Inferior parietal cortex (tissue), 1 donor: ENCODE measurements around the gene TRAF2.
A peak's percentile ranks its signal among the peaks of the same experiment; 100 is the strongest.

Source experiments
- DNase-seq: peaks from one replicate; pipeline ENCODE4 v3.0.0-alpha.2; 2016; ENCODE audit errors: extremely low spot score

TRAF2 gene

DNA sequence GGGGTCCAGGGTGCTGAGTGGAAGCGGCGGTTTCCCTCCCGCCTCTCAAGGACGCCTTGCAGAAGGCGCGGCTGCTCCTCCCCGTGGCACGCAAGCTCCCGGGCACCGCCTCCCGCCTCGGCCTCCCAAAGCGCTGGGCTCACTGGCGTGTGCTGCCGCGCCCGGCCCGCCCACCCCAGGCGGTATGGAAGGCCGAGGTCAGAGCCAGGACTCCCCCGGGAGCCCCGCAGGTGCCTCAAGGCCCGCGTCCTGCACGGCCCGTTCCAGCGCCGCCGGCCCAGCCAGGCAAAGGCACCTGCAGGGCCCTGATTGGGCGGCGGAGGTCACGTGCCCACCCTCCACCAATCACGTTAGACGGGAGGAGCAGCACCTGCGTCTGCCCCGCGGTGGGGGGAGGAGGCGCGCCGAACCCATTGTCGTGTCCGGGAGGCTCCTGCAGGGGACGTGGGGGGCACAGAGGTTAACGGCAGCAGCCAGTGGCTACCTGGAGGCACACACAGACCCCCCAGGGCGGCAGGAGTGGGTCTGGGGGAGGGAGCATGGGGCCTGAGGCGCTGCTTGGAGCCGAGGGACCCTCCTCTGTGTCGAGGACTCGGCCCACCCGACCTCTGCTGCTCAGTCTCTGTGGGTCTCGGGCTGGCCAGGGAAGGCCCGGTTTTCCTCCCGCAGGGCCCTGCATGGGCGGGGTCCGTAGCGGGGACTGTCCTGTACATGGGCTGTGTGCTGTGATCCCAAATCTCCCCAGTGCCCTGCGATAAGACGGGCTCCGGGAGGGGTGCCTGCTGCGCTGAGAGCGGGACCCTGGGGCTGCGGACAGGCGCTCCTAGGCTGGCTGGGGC, 63.7 kb downstream of the TRAF2 start:
- DNase-seq: peak; percentile 96

DNA sequence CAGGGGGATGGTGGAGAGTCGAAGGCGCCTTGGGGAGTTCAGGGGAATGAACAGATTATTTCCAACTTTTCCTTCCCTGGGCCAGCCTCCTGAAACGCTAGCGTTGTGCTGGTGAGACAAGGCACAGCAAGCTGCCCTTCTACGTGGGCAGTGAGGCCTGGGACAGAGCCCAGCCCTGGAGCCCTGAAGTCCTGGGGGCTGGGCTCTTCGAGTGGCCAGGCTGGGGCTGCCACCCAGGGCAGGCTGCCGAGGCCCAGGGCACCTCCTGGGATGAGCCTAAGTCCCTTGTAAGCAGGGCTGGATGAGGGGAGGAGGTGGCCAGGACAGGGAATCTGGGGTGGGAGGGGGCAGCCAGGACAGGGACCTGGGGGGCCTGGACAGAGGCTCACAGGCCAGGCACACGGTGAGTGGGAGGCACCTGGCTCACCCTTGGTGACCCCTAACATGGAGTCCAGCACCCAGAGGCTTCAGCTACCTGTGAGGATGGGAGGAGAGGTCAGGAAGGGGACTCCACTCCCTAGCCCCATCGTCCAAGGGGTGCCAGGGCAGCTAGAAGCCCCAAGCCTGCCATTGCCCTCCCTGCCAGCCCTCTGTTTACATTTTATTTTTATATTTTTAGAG, 64.5 kb downstream of the TRAF2 start:
- no peak for DNase-seq

GRCh38 chr9:136951541-136952320, 65.4 kb downstream of the TRAF2 start, which contains the start of gene LCN12:
TSS of gene LCN12 (plus strand) at chr9:136952273. CDS start at chr9:136952328, 55 bp downstream.
- DNase-seq: no peak

GRCh38 chr9:136952321-136952850, 66.1 kb downstream of the TRAF2 start:
- DNase-seq: no peak

DNA sequence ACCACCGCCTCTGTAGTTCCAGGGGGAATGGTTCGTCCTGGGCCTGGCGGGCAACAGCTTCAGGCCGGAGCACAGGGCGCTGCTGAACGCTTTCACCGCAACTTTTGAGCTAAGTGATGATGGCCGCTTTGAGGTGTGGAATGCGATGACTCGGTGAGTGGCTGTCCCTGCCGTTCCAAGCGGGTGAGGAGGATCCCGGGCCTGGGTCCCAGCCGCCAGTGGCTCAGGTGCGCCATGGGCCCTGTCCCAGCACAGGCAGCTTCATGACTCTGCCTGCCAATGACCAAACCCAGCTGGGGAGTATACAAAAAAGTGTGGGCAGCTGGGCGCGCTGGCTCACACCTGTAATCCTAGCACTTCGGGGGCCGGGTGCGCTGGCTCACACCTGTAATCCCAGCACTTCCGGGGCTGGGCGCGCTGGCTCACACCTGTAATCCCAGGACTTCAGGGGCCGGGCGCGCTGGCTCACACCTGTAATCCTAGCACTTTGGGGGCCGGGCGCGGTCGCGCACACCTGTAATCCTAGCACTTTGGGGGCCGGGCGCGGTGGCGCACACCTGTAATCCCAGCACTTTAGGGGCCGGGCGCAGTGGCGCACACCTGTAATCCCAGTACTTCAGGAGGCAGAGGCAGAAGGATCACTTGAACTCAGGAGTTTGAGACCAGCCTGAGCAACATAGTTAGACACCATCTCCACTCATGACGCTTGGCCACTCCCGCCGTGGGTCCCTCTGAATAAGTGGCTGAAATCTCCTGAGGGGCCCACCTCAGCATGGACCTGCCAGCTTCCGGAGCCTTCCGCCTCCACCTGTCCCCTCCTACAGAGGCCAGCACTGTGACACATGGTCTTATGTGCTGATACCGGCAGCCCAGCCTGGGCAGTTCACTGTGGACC, 66.8 kb downstream of the TRAF2 start:
- no peak for DNase-seq

DNA sequence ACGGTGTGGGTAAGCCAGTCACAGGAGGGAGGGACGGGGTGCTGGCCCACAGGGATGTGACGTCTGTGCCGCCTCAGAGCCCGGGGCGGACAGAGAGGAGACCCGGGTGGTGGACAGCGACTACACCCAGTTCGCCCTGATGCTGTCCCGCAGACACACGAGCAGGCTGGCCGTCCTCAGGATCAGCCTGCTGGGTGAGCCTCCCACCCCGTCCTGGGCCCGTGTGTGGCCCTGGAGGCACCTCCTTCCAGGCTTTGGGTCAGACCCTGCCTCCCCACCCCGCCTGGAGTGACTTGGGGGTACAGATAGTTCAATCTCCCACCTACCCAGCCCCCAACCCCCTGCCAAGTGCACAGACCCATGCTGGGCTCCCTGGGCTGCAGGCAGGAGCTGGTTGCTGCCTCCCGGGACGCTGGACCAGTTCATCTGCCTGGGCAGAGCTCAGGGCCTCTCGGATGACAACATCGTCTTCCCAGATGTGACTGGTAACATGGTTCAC, 67.5 kb downstream of the TRAF2 start:
- DNase-seq: no peak

DNA sequence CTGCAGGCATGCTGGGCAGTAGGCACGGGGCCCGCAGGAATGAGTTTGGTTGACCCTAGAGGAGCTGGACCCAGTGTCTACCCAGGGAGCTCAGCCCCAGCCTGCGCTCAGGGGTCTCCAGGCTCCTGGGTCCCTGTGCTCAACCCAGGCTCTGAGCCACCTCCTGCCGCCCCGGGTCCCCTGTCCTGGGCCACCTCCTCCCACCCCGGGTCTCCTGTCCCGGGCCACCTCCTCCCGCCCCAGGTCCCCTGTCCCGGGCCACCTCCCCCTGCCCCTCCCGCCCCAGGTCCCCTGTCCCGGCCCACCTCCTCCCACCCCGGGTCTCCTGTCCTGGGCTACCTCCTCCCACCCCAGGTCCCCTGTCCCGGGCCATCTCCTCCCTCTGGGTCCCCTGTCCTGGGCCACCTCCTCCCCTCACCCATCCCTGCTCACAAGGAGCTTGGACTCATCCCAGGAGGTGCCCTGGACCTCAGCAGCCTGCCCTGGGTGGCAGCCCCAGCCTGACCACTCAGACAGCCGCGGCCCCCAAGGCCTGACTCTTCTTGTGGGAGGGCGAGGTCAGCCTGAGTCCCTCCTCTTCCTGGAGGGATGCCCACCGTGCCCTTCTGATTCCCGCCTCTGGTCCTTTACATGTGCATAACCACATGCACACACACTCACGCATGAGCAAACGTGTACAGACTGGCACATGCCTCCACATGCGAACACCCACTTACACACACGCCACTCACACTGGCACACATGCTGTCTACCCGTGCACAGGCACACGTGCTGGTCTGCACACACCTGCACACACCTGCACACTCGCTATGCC, 68.2 kb downstream of the TRAF2 start:
- DNase-seq: no peak

GRCh38 chr9:136955202-136955942, 69.1 kb downstream of the TRAF2 start:
- DNase-seq: no peak

DNA sequence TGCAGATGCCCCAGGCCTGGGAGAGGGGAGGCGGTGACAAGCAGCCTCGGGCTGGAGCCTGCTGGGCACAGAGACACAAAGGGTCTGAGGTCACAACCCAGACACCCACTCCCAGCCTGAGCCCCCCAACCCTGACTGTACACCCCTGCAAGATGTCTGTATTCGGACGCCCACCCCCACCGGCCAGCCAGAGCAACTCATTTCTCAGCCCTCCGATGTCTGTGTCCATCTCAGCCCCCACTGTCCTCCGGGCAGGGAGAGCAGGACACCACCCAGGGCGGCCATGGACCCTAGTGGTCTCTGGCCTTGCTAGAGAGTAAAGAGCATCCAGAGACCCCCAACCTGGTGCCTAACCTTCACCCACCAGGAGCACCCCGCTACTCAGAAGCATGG, 69.6 kb downstream of the TRAF2 start:
- no peak for DNase-seq

- no peak for DNase-seq
These were observed 70.3 kb downstream of the TRAF2 start for GRCh38 chr9:136956604-136957003.

DNA sequence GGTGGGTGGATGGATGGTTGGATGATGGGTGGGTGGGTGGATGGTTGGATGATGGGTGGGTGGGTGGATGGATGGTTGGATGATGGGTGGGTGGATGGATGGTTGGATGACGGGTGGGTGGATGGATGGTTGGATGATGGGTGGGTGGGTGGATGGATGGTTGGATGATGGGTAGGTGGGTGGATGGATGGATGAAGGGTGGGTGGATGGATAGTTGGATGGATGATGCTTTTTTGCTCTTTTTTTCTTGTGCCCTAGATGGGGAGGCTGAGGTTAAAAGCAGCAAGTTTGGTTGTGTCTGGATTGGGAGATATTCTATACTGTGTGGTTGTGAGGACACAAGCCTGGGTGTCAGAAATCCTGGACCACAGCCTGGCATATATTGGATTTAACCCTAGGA, 71.1 kb downstream of the TRAF2 start:
- DNase-seq: no peak

DNA sequence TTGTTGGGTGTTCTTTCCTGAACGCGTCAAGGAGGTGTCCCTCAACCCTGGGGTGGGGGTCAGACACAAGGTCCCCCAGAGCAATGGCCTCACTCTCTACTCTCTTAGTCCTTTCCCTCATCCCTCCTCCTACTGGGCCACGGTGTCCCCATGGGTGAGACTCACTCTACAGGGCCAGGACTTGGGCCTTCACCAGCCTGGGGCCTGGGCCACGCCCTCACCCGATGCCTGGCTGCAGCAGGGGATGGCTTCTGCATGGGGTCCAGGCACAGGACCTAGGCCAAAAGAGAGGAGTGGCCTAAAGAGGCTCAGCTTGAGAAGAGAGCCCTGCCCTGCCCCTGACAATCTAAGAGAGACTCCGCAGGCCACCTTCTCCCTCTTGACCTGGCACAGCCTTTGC, 71.6 kb downstream of the TRAF2 start:
- no peak for DNase-seq

GRCh38 chr9:136958473-136958872, 72.2 kb downstream of the TRAF2 start:
- no peak for DNase-seq

DNA sequence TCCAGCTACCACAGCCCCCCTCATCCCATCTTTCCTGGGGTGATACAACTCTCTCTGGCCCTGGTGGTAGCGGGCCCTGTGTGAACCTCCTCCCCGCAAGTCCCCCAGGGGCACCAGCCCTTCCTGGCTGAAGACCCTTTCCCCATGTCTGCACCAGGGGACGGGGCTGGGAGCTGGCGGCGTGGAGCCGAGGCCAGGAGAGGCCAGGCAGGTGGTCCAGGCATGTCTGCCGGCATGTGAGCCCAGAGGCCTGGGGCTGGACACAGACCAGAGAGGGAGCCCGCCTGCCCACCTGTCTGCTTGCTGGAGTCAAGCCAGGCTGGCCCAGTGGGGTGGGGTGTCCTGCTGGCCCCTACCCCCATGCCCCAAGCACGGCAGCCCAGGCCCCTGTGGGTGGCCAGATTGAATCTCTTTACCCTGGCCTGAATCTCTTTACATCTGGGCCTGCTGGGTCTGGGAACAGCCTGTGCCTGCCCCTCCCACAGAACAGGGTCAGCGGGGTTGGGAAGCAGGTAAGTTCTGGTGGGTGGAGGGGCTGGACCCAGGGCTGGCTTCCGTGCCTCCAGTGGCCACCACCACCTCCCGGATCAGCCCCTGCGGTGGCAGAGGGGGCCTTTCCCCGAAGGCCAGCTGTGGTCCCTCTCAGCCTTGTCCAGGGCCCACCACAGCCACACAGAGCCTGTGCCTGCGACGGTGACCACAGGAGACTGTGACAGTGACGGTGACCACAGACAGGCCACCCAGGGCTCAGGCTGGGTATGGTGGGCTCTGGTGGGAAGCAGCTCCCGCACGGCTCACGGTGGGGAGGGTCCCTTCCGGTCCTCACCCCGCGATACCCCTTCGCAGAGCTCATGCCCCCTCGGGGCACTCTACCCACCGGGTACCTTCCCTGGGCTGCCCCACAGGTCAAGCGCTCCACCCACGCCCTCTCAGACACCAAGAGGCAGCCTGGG, 72.9 kb downstream of the TRAF2 start:
- DNase-seq: no peak

DNA sequence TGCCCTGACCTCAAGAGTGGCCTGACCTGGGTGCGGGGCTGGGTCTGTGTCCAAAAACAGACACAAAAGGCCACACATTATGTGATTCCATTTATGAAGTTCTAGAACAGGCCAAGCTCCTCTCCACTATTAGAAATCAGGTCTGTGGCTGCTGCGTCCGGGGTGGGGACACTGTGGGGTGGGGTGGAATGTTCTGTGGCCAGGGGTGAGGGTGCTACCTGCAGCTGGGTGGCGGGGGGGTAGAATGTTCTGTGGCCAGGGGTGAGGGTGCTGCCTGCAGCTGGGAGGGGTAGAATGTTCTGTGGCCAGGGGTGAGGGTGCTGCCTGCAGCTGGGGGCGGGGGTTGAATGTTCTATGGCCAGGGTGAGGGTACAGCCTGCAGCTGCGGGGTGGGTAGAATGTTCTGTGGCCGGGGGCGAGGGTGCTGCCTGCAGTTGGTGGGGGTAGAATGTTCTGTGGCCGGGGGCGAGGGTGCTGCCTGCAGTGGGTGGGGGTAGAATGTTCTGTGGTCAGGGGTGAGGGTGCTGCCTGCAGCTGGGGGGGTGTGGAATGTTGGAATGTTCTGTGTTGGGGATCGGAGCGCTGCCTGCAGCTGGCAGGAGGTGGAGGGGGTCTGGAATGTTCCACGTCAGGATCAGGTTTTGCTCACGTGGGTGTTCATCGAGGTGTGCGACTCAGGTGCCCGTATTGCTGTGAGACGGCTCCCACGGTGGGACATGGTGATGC, 74.1 kb downstream of the TRAF2 start:
- DNase-seq: no peak

DNA sequence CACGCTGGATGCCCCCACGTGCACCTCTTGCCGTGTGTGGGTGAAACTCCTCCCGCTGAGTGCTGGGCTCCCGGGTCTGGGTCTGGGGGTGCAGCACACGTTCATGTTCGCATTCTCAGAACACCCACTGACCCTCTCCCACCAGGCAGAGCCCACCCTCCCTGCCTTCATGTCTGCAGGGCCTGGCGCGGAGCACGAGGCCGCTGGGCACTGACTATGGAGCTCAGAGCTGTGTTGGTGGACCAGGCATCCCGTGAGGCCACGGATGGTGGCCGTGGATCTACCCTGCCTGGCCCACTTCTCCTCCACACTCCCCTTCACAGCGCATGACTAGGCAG, 74.6 kb downstream of the TRAF2 start:
- DNase-seq: no peak

GRCh38 chr9:136961279-136962065, 75.2 kb downstream of the TRAF2 start:
- no peak for DNase-seq
